ENCODE data around the gene PSD4. TPM values are rescaled to one million over a fixed set of nuclear protein-coding genes. Genes with fewer than 3 reads are reported as not detected.

The PSD4 gene
- total RNA-seq, 1 experiment from 2014 or later: 12.6 TPM

GRCh38 chr2:113248997-113249770 lies 75.4 kb downstream of the PSD4 start:
- H3K27ac ChIP-seq (ENCODE audit: low read depth, low read length): peak overlapping the region; percentile 20
- peak; percentile 55 for TF ChIP-seq YY1 (IDR thresholded peaks at IDR 0.05; ENCODE audit: extremely low read depth, insufficient replicate concordance, low read depth, low read length)
- no peak for TF ChIP-seq EZH2phosphoT487 (IDR thresholded peaks at IDR 0.05; ENCODE audit: borderline replicate concordance)
- TF ChIP-seq CTCF (IDR thresholded peaks at IDR 0.05 in 2 of 3, conservative IDR thresholded peaks at IDR 0.05 in 1 of 3; ENCODE audit: borderline replicate concordance in 1 of 3, insufficient read depth in 1 of 3, low read depth in 2 of 3, low read length in 2 of 3): peak in 2 of 3 experiments; percentile 91 to 97; a peak in 4 of 6 replicates
- H3K9ac ChIP-seq (ENCODE audit: low read length): no peak overlapping the region
- intact Hi-C loops (cut with micrococcal nuclease): loop anchor here (1.0 kb wide), 2 partner anchors 45 to 121 kb away; no protein-coding TSS in a partner anchor
- H4K20me1 ChIP-seq (ENCODE audit: insufficient read depth): no peaks in the 10 kb centered on the region
- no peak overlapping the region for H3K4me3 ChIP-seq (replicated peaks in 1 of 2; ENCODE audit: low read depth in 1 of 2, low read length in 2 of 2)
- H3K27me3 ChIP-seq (ENCODE audit: insufficient read depth, low read length): no peaks in the 10 kb centered on the region
- H3K36me3 ChIP-seq (ENCODE audit: control insufficient read depth in 1 of 2, insufficient read depth in 2 of 2, low read length in 2 of 2): peaks cover 0 to 11% of the 10 kb centered on the region in 2 experiments; a peak in 1 of 4 replicates
- ATAC-seq (peak; percentile 94), DNase-seq (ENCODE audit: low read depth, low spot score) (peak; percentile 51)
- RAD21 ChIA-PET (ENCODE audit: low non-redundant PET in 1 of 2, low total read pairs in 2 of 2, uncharacterized antibody in 2 of 2, unreplicated experiment in 2 of 2): interaction anchor here (0.8 to 1.6 kb wide), 2 partner anchors 45 to 121 kb away, joined by 5 to 9 read pairs; no protein-coding TSS in a partner anchor
- no TSS peak for BruUV-seq (replicated peaks)
- H2AFZ ChIP-seq (ENCODE audit: low read depth, low read length, poor library complexity, severe bottlenecking): no peak overlapping the region
- no peak overlapping the region for H3K4me2 ChIP-seq (ENCODE audit: low read length)
- CTCF ChIA-PET: interaction anchor here (0.7 to 2.1 kb wide), 12 partner anchors 8 to 169 kb away, joined by 3 to 19 read pairs (median 5); no protein-coding TSS in a partner anchor
- no peaks in the 10 kb centered on the region for H3K9me2 ChIP-seq (ENCODE audit: insufficient read depth)
- H3K4me1 ChIP-seq (ENCODE audit: control insufficient read depth in 1 of 2, insufficient read depth in 2 of 2, low read length in 2 of 2): peaks cover 0 to 21% of the 10 kb centered on the region in 2 experiments; a peak in 1 of 4 replicates
- no peaks in the 10 kb centered on the region for H3K9me3 ChIP-seq (ENCODE audit: control insufficient read depth in 1 of 2, insufficient read depth in 1 of 2, low read depth in 1 of 2, low read length in 2 of 2)
- POLR2A ChIA-PET: interaction anchor here (0.7 to 1.4 kb wide), 3 partner anchors 9 to 50 kb away, joined by 3 read pairs; no protein-coding TSS in a partner anchor
- no peaks in the 10 kb centered on the region for H3K79me2 ChIP-seq (ENCODE audit: insufficient read depth, low read length)

- POLR2A ChIA-PET: interaction anchor here (1.0 kb wide), 1 partner anchor 33 kb away, joined by 3 read pairs; no protein-coding TSS in a partner anchor
- Histone ChIP-seq H3K27me3 (ENCODE audit: insufficient read depth, low read length) (no peaks in the 10 kb centered on the region), H3K9ac (ENCODE audit: low read length) (no peak overlapping the region), H4K20me1 (ENCODE audit: insufficient read depth) (no peaks in the 10 kb centered on the region), H3K9me2 (ENCODE audit: insufficient read depth) (no peaks in the 10 kb centered on the region), H3K36me3 (ENCODE audit: control insufficient read depth in 1 of 2, insufficient read depth in 2 of 2, low read length in 2 of 2) (peaks cover 2 to 20% of the 10 kb centered on the region in 2 experiments; a peak in 1 of 4 replicates), H3K4me3 (replicated peaks in 1 of 2; ENCODE audit: low read depth in 1 of 2, low read length in 2 of 2) (no peak overlapping the region), H3K9me3 (ENCODE audit: control insufficient read depth in 1 of 2, insufficient read depth in 1 of 2, low read depth in 1 of 2, low read length in 2 of 2) (no peaks in the 10 kb centered on the region), H3K4me1 (ENCODE audit: control insufficient read depth in 1 of 2, insufficient read depth in 2 of 2, low read length in 2 of 2) (peaks cover 0 to 18% of the 10 kb centered on the region in 2 experiments; a peak in 1 of 4 replicates), H3K4me2 (ENCODE audit: low read length) (no peak overlapping the region), H2AFZ (ENCODE audit: low read depth, low read length, poor library complexity, severe bottlenecking) (no peak overlapping the region), H3K27ac (ENCODE audit: low read depth, low read length) (no peak overlapping the region), H3K79me2 (ENCODE audit: insufficient read depth, low read length) (no peaks in the 10 kb centered on the region)
- no peak for DNase-seq (ENCODE audit: low read depth, low spot score)
- CTCF ChIA-PET: no interaction called here
- RAD21 ChIA-PET (ENCODE audit: low non-redundant PET in 1 of 2, low total read pairs in 2 of 2, uncharacterized antibody in 2 of 2, unreplicated experiment in 2 of 2): interaction anchor here (0.6 to 1.1 kb wide), 2 partner anchors 120 to 185 kb away, joined by 3 read pairs; no protein-coding TSS in a partner anchor
- no peak for ATAC-seq
- no TSS peak for BruUV-seq (replicated peaks)
- intact Hi-C loops (cut with micrococcal nuclease): no loop called here
- TF ChIP-seq CEBPB (IDR thresholded peaks at IDR 0.05; ENCODE audit: low read depth): no peak
- no peak for TF ChIP-seq EZH2phosphoT487 (IDR thresholded peaks at IDR 0.05; ENCODE audit: borderline replicate concordance)
- no peak for TF ChIP-seq TCF7L2 (IDR thresholded peaks at IDR 0.05; ENCODE audit: borderline replicate concordance, extremely low read depth, insufficient read depth, insufficient read length)
- TF ChIP-seq ZFX (IDR thresholded peaks at IDR 0.05): no peak
- no peak for TF ChIP-seq SIN3A (IDR thresholded peaks at IDR 0.05; ENCODE audit: low read depth)
- no peak for TF ChIP-seq MAX (IDR thresholded peaks at IDR 0.05)
- TF ChIP-seq ZNF274 (IDR thresholded peaks at IDR 0.05; ENCODE audit: low read depth, low read length): no peak
- no peak for TF ChIP-seq EZH2 (IDR thresholded peaks at IDR 0.05)
- no peak for TF ChIP-seq ZBTB33 (IDR thresholded peaks at IDR 0.05; ENCODE audit: extremely low read depth, insufficient replicate concordance, low read length)
- no peak for TF ChIP-seq ELF1 (IDR thresholded peaks at IDR 0.05; ENCODE audit: borderline replicate concordance, low read depth)
- no peak for TF ChIP-seq YY1 (IDR thresholded peaks at IDR 0.05; ENCODE audit: extremely low read depth, insufficient replicate concordance, low read depth, low read length)
Observed at GRCh38 chr2:113251118-113251517, 77.3 kb downstream of the PSD4 start.

All from HCT116 (cell line).